Endothelial cell of umbilical vein (primary cell): ENCODE measurements around the gene TNFRSF4.

Source experiments
- MAX ChIP-seq: IDR thresholded peaks from 2 replicates; pipeline ENCODE4 v1.6.1; 2011; ENCODE audit not compliant: insufficient read depth, insufficient read length
- POLR2A ChIP-seq: IDR thresholded peaks from 2 replicates; pipeline ENCODE4 v1.6.1; 2012; ENCODE audit warnings: low read depth, mild to moderate bottlenecking, control low read depth, low read length
- TF ChIP-seq, protein P1 (sequence below), 2 donors: IDR thresholded peaks; 1 replicate in 1 of 2; 2 replicates in 1 of 2; pipeline ENCODE4 v1.5.1; 2011; ENCODE audit warnings: low read length in 2 of 2, mild to moderate bottlenecking in 2 of 2, moderate library complexity in 2 of 2, control low read depth in 1 of 2, inconsistent platforms in 1 of 2, low read depth in 1 of 2; ENCODE audit not compliant: insufficient read depth in 1 of 2; ENCODE audit errors: extremely low read depth in 1 of 2

DNA sequence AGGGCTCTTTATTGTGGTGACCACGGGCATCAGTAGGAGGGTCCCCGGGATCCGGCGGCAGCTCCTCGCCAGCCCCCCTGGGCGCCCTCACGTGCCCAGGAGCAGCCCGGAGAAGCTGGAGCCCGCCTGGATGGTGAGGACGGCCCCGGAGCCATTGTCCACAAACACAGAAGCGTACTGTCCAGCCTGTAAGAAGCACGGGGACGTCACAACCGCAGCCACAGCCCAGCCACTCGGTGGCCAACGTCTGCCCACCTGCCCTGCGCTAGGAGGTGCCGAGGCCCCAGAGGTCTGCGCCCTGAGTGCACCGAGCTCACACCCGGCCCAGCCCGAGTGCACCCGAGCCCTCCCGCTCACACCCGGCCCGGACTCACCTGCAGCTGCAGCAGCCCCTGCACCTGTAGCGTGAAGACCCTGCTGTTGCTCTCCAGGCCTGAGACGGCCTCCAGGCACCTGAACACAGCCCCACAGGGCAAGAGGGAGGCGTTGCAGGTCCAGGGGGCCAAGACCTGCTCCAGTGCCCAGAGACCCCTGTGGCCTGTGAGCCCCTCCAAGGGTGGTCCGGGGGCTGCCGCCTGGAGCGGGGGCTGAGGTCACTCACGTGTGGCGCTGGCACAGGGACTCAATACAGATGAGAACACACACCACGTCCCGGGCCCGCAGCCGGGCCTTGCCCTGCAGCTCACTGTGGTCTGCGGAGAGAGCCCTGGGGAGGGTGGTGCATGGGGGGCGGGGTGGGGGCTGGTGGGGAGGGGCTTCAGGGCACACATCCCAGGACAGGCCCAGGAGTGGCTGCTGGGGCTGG is 28.7 kb upstream of the TNFRSF4 start:
- TF ChIP-seq, protein P1, sequence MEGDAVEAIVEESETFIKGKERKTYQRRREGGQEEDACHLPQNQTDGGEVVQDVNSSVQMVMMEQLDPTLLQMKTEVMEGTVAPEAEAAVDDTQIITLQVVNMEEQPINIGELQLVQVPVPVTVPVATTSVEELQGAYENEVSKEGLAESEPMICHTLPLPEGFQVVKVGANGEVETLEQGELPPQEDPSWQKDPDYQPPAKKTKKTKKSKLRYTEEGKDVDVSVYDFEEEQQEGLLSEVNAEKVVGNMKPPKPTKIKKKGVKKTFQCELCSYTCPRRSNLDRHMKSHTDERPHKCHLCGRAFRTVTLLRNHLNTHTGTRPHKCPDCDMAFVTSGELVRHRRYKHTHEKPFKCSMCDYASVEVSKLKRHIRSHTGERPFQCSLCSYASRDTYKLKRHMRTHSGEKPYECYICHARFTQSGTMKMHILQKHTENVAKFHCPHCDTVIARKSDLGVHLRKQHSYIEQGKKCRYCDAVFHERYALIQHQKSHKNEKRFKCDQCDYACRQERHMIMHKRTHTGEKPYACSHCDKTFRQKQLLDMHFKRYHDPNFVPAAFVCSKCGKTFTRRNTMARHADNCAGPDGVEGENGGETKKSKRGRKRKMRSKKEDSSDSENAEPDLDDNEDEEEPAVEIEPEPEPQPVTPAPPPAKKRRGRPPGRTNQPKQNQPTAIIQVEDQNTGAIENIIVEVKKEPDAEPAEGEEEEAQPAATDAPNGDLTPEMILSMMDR (IDR thresholded peaks at IDR 0.05; ENCODE audit: extremely low read depth in 1 of 2, insufficient read depth in 1 of 2, low read depth in 1 of 2, low read length in 2 of 2), result no peak
- no peak for TF ChIP-seq POLR2A
- no peak for TF ChIP-seq MAX
